ENCODE measurements around the gene CPEB4.

GRCh38 chr5:173919443-173919842, 31.3 kb downstream of the CPEB4 start:
- no peak for TF ChIP-seq CTCF (IDR thresholded peaks at IDR 0.05)
- no peak for TF ChIP-seq POLR2AphosphoS5 (IDR thresholded peaks at IDR 0.05; ENCODE audit: low read depth, low read length)
- TF ChIP-seq REST (IDR thresholded peaks at IDR 0.05; ENCODE audit: insufficient read depth in 1 of 2, low read depth in 2 of 2, low read length in 1 of 2), result no peak

All from Panc1 (cell line).